T47D (cell line): ENCODE data around the gene MAIP1.
A peak's percentile ranks its signal among the peaks of the same experiment; 100 is the strongest.

ENCODE experiments used
- DNase-seq, 2 experiments: peaks; one replicate each; pipeline versions ENCODE4 v3.0.0 to v3.0.0-alpha.2; 2011 to 2012; ENCODE audit warnings: low read depth in 1 of 2, low spot score in 1 of 2
- JUND ChIP-seq: IDR thresholded peaks from 2 replicates; pipeline ENCODE4 v1.6.1; 2012; ENCODE audit warnings: low read depth
- in situ Hi-C: cut with HindIII; loops from 2 replicates; pipeline ENCODE4 v1.10.0; 2016; ENCODE audit warnings: low sequenced_read_pairs, low pct_unique_long_range_greater_than_20kb

The MAIP1 gene

GRCh38 chr2:199966405-199966804 is 11.0 kb downstream of the MAIP1 start:
- TF ChIP-seq JUND: no peak
- no peak for DNase-seq
- in situ Hi-C loops: no loop called here

- in situ Hi-C loops: no loop called here
- no peak for TF ChIP-seq JUND
- no peak for DNase-seq
These were observed 11.6 kb downstream of the MAIP1 start for GRCh38 chr2:199966976-199967375.

DNA sequence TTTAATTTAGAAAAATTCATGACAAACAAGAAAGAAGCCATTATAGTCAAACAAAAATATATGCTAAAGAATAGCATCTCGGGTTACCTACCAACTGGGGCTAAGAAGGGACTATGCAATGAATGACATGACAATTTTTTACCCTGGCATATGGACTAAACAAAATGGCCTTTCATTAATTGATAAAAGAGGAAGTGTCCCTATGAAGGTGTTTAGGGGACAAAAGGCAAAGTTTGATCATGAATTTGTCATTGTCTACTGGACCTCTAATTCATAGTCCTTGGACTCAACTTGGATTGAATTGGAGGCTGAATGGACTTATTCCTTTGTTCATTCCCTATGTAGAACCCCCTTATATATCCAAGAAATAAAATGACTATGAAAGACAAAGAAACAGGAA is 12.7 kb downstream of the MAIP1 start:
- TF ChIP-seq JUND: no peak
- in situ Hi-C loops: no loop called here
- DNase-seq: no peak

GRCh38 chr2:199972088-199972626 is 16.8 kb downstream of the MAIP1 start:
- no peak for DNase-seq
- TF ChIP-seq JUND: no peak
- in situ Hi-C loops: no loop called here

- in situ Hi-C loops: no loop called here
- TF ChIP-seq JUND: no peak
- DNase-seq: peak in 1 of 2 experiments; percentile 48
These were observed 18.3 kb downstream of the MAIP1 start for GRCh38 chr2:199973703-199974102.

DNA sequence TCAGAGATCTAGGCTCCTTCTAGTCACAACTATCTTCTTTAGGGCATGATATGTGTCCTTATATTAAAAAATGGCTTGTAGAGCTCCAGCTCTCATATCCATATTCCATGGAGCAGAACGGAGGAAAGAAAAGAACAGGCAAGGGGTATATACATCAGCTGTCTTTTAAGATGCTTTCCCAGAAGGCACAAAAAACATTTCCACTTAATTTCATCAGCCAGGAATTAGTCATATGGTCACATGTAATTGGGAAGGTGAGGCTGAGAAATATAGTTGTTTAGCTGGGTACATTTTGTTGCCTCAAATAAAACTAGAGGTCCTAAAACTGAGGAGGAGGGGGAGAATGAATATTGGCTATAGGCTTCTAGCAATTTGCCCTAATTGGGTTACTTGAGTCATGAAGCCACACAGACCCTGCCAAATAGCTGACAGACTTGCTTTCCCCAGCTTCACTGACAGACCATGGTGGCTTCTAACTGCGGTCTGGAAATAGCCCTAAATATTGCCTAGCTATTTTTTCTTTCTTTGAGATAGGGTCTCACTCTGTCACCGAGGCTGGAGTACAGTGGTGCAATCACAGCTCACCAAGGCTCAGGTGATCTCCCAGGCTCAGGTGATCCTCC is 20.0 kb downstream of the MAIP1 start:
- in situ Hi-C loops: no loop called here
- no peak for TF ChIP-seq JUND
- no peak for DNase-seq

GRCh38 chr2:199977984-199978415 is 22.6 kb downstream of the MAIP1 start:
- DNase-seq: no peak
- in situ Hi-C loops: no loop called here
- TF ChIP-seq JUND: no peak

DNA sequence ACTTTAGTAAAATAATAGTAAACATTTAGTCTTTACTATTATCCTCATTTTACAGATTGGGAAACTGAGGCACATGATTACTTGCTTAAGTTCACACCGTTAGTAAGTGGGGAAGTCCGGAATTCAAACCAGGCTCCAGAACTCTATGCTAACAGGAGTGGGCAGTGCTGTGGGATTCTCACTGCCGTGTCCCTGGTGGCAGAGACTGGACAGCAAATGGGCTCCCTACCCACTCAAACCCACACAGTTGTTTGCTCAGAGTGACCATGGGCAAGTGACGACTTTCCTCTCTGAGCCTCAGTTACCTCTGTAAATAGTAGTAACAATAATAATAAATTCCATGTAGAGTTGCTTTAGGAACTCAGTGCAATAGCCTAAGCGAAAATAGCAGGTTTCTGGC is 24.0 kb downstream of the MAIP1 start:
- TF ChIP-seq JUND: no peak
- DNase-seq: no peak
- in situ Hi-C loops: no loop called here

GRCh38 chr2:199979832-199980628 is 24.6 kb downstream of the MAIP1 start:
- peak in 1 of 2 experiments; percentile 68 for DNase-seq
- in situ Hi-C loops: no loop called here
- no peak for TF ChIP-seq JUND

DNA sequence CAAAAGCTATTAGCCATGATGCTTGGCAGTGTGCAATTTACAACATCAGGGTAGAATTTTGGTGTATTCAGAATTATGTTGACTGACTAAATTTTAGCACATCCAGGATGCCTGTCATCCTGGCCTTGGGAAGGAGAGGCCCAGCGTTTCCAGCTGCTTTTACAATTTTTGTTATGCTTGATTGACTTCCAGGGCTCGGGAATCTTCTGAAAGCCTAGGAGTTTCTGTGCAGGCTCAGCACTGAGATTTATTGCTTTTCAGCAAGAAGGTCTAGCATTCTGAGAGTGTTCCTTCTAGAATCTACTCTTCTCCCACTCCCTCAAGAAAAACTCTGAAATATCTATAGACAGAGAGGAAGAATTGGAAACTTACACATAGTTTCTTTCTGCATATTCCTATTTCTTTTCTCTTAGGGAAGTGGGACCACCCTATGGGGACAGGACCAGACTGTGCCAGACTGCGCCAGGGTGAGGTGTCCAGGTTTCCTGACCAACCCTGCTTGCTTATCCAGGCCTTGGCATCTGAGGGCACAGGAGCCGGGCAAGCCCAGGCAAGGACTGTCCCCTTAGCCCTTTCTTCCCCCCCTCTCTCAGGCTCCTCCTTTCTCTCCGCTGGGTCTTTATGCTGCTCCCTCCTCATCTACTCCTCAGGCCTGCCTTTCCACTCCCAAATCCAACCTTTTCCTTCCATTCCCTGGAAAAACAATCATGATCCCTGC is 26.9 kb downstream of the MAIP1 start:
- in situ Hi-C loops: no loop called here
- no peak for TF ChIP-seq JUND
- DNase-seq: no peak

DNA sequence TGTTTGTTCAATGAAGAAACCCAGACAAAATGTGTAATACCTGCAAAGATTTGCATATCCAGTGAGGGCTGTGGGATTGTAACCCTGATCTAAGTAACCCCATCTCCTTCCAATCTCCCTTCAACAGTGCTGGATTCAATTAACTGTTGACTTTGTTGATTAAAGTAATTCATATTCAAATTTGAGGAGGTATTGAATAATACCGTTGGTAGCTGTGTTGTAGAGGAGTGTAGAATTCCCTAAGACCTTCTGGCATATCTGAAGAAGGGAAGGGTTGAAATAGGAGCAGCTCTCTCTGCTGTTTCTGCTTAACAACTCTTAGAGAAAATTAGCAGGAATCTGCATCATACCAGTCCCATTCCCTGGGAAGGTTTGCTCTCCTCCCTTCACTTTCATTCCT is 28.2 kb downstream of the MAIP1 start:
- TF ChIP-seq JUND: no peak
- DNase-seq: no peak
- in situ Hi-C loops: no loop called here

- DNase-seq: no peak
- TF ChIP-seq JUND: no peak
- in situ Hi-C loops: no loop called here
These were observed 28.8 kb downstream of the MAIP1 start for GRCh38 chr2:199984159-199984558.

- no peak for DNase-seq
- in situ Hi-C loops: no loop called here
- TF ChIP-seq JUND: no peak
These were observed 29.4 kb downstream of the MAIP1 start for GRCh38 chr2:199984755-199985154.
